ENCODE measurements around the gene RAI14.
"Not testable (repeated sequence)": the region's sequence is repeated elsewhere in the genome, so short reads cannot be mapped to it uniquely, and the experiment has no call there.

RAI14 gene

GRCh38 chr5:34718516-34718915 lies 62.4 kb downstream of the RAI14 start:
- TF ChIP-seq CTCF (IDR thresholded peaks at IDR 0.05), result no peak
- Histone ChIP-seq H3K4me3 (no peak overlapping the region), H3K27ac (peak overlapping the region in 1 of 2 donors; percentile 78)
- DNase-seq (ENCODE audit: low spot score), result no peak

GRCh38 chr5:34719029-34719428 lies 62.9 kb downstream of the RAI14 start:
- peak overlapping the region in 1 of 2 donors; percentile 78 for H3K27ac ChIP-seq
- DNase-seq (ENCODE audit: low spot score), result no peak
- no peak overlapping the region for H3K4me3 ChIP-seq
- no peak for TF ChIP-seq CTCF (IDR thresholded peaks at IDR 0.05)

- no peak for DNase-seq (ENCODE audit: low spot score)
- no peak for TF ChIP-seq CTCF (IDR thresholded peaks at IDR 0.05)
Observed at GRCh38 chr5:34721327-34721726, 65.2 kb downstream of the RAI14 start.

GRCh38 chr5:34722183-34722582 lies 66.1 kb downstream of the RAI14 start:
- H3K27ac ChIP-seq, result no peak overlapping the region

More at GRCh38 chr5:34721327-34721726, 65.2 kb downstream of the RAI14 start:
- Histone ChIP-seq H3K4me3 (no peak overlapping the region), H3K27ac (no peak overlapping the region)

GRCh38 chr5:34724741-34725140 lies 68.6 kb downstream of the RAI14 start:
- no peak for DNase-seq (ENCODE audit: low spot score)
- no peak for TF ChIP-seq CTCF (IDR thresholded peaks at IDR 0.05)
- Histone ChIP-seq H3K27ac (no peak overlapping the region), H3K4me3 (no peak overlapping the region)

More at GRCh38 chr5:34722183-34722582, 66.1 kb downstream of the RAI14 start:
- TF ChIP-seq CTCF (IDR thresholded peaks at IDR 0.05), result no peak
- H3K4me3 ChIP-seq, result no peak overlapping the region
- no peak for DNase-seq (ENCODE audit: low spot score)

GRCh38 chr5:34727166-34727749 lies 71.1 kb downstream of the RAI14 start:
- not testable (repeated sequence) for H3K27ac ChIP-seq; H3K4me3 ChIP-seq; DNase-seq (ENCODE audit: low spot score)

- no peak for TF ChIP-seq CTCF (IDR thresholded peaks at IDR 0.05)
- Histone ChIP-seq H3K4me3 (no peak overlapping the region), H3K27ac (no peak overlapping the region)
- DNase-seq (ENCODE audit: low spot score), result no peak
Observed at GRCh38 chr5:34728236-34728635, 72.1 kb downstream of the RAI14 start.

Data from coronary artery (tissue), 2 donors.